Measurements from ENCODE around the gene NRXN3. TPM values are rescaled to one million over a fixed set of nuclear protein-coding genes. Genes with fewer than 3 reads are reported as not detected.

The NRXN3 gene
- total RNA-seq, 1 donor from 2014 or later: not detected

DNA sequence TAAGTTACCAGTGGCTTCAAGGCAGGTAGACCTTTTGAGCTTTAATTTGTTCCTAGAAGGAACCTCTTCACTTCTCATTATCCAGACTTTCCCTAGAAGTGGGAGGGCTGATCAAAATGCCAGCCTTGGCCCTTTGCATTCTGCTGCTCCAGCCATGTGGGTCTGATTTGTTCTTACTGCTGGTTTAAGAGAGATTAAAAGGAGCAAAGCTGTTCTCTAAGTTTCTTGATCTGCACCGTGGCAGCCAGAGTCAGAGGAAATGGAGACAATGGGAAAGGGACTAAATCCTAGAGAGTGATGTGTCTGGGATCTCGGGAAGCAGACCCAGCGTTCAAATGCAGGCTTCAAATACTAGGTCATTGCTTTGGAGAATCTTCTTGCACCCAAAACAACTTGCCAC, 1281.4 kb downstream of the NRXN3 start:
- no peak for DNase-seq (ENCODE audit: low read depth in 2 of 2)

DNA sequence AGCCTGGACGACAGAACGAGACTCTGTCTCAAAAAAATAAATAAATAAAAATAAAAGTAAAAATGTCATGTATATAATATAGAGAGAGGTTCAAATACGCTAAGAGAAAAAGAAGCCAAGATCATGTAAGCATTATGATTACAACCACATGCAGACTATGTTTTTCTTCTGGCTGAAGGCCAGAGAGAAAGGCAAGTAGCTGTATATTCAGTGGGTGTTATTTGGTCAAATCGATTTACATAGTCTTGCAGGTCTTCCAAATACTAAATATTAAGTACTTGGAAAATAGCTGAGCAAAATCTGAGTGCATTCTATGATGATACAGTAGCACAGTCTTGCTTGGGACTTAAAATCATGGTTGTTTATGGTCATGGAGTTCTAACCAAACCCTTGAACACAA, 1283.1 kb downstream of the NRXN3 start:
- no peak for DNase-seq (ENCODE audit: low read depth in 2 of 2)

DNA sequence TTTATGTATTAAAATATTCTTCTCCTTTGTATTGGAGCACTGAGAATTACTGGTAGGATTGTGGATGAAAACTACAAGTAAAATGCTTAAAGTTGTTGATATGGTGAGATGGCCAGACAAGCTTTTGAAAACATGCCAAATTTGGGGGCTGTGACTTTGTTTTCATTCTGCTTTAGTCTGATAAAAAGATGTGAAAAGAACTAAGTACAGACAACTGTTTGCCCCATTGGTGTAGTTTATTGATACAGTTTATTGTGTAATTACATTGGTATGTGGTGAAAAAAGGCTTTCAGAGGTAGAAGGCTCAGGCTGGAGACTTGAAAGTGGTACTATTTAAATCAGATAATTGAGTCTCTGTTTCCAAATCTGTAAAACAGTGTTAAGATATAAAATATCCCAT, 1294.3 kb downstream of the NRXN3 start:
- DNase-seq (ENCODE audit: low read depth in 2 of 2): no peak

DNA sequence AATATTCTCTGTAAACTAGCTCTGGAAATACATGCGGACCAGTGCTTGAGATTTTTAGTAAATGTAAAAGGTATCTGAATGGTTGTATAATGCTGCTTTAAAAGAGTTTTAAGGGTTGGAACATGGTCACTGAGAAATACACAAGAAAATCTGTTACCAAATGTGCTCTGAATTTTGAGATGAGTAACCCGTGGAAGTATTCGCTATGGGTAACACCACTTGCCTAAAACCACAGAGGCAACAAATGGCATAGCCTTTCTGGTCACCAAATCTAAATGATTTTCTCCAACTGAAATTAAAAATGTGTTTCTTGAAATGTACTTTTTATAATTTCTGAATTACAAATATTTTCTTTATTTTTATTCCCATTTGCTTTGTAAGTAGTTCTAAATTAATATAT, 1295.5 kb downstream of the NRXN3 start:
- no peak for DNase-seq (ENCODE audit: low read depth in 2 of 2)

DNA sequence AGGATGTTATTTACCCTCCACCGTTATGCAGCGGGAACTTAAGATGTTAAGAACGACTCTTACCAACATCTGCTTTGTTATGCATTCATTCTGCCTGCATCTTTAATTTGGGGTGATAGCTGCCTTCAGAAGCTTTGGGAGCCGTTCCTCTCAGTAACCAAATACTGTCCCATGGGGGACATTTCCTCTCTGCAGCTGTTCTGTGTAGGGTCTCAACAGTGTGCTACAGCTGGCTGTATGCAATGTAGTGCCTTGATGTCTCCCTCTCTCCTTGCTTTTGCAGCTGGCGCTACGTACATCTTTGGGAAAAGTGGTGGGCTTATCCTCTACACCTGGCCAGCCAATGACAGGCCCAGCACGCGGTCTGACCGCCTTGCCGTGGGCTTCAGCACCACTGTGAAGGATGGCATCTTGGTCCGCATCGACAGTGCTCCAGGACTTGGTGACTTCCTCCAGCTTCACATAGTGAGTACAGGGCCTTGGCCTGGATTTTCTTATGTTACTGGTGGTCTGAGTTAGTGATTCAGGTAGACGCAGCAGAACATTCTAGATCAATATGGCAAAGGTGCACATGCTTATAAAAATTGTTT, 1296.9 kb downstream of the NRXN3 start:
- no peak for DNase-seq (ENCODE audit: low read depth in 2 of 2)

DNA sequence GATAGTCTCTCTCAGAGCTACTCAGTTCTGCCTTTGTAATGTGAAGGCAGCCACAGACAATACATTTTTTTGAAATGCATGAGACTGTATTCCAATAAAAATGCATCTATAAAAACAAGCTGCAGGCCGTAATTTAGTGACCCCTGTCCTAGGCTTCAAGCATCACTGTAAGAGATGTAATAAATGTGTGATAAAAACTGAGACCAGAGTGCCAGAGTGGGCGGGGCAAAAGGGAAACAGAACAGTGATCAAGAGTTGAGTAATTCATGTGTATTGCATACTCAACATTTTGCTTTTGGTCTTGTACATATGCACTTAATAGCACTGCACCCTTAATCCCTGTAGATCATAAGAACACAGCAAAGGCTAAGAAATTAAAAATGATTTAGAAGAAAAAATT, 1297.7 kb downstream of the NRXN3 start:
- DNase-seq (ENCODE audit: low read depth in 2 of 2): no peak

DNA sequence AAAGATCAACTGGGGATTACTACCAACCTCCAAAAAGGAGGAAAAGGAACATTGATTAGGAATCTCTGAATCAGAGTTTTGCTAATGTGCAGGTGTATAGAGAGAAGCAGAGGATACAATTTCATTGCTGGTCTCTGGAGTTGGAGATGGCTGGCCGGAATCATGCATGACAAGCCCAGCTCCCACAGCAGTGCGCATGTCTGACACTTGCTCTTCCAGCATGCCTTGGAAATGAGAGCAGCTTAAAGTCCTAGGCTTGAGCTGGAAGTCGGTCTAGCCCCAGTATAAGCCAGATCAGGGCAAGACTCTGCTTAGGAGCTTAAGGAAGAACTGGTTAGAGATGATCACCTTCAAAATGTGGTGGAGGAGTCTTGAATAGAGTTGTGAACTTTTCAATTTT, 1298.3 kb downstream of the NRXN3 start:
- DNase-seq (ENCODE audit: low read depth in 2 of 2): no peak

DNA sequence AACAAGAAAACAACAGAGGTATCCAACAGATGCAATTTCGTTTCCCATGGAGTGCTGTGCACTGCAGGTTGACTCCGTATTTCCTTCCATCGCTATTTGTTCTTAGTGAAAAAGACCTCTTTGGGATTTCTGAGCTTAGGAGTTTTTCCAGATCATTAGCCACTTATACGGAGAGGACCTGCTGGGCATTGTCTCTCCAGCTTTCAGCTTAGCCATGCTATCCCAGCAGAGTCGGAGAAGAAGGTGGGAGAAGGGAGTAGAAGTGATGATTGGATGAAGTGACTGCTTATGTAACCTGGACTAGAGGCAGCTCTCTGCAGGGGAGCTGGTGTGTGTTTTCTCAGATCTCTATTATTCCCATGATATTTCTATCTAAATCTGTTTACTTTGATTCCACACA, 1303.5 kb downstream of the NRXN3 start:
- DNase-seq (ENCODE audit: low read depth in 2 of 2): no peak

DNA sequence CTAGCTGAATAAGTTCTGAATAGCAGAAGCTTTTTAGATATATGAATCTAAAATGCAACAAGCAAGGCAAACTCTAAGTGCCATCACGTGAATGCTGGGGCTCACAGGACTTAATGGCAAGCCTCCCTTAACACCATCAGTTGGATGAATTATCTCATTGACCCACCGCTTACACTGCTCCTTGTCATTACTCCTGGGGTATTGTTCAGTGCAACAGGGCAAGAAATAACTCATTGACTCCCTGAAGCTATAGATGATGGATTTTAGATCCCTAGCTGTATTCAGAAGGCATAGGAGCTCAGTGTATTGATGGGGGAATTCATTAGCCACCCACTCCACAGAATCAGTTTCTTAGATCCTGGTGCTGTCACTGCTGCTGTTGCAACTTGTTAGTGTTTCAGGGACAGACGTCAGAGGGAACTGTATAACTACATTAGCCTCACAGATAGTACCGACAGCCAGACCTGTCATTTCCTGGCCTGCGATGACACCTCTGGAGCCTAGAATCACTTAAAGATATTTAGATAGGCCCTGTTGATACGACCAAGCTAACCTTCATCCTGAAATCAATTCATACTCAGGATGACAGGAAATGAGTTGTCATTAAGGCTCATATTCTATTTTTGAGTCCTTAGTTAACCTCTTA, 1305.8 kb downstream of the NRXN3 start:
- DNase-seq (ENCODE audit: low read depth in 2 of 2): no peak

DNA sequence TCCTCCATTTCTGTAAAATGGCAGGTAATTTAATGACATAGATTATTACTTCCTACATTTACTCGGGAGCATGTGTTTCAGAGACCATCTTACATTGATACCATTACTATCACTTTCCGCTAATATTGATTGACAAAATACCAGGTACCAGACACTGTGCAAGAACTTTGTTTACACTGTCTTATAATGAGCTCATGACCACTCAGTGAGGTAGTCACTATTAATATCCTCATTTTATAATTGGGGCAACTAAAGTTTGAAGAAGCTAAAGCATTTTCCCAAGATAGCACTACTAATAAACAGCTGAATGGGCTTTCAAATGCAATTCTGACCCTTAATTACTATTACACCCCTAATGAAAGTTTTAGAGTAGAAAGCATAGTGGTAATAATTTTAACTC, 1306.4 kb downstream of the NRXN3 start:
- DNase-seq (ENCODE audit: low read depth in 2 of 2): no peak

DNA sequence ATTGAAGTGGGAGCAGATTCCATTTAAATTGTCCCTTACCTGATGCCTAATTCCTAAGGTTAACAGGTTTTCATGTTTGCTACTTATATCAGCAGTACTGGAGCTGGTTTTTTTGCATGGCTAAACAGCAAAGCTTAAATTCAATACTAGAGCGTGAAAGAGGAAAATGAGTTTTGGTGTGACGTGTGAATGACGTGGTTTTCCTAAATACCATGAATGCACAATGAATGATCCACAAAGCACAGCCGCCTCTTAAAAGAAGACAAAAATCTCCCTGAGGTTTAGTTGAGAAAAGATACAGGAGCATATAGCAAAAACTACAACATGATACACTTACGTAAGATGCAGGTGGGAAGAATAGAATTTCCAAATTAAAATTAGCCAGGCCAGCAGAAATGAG, 1310.0 kb downstream of the NRXN3 start:
- DNase-seq (ENCODE audit: low read depth in 2 of 2): no peak

DNA sequence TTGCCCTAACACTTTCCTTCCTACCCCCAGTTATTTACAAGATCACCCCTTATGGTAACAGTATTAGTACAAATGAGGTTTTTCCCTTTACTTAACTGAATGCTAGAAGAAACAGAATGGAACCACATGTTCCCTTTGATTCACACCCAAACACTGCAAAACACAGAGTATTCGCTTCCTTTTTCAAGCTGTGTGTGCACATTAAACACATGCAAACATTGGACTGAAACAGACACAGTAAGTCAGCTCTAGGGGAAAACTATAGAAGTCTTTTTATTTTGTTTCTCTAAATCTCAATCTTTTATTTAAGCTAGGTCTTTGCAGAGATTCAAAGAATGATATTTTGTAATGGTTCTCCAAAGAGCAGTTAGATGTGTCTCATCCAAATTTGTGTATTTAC, 1312.7 kb downstream of the NRXN3 start:
- DNase-seq (ENCODE audit: low read depth in 2 of 2): no peak

DNA sequence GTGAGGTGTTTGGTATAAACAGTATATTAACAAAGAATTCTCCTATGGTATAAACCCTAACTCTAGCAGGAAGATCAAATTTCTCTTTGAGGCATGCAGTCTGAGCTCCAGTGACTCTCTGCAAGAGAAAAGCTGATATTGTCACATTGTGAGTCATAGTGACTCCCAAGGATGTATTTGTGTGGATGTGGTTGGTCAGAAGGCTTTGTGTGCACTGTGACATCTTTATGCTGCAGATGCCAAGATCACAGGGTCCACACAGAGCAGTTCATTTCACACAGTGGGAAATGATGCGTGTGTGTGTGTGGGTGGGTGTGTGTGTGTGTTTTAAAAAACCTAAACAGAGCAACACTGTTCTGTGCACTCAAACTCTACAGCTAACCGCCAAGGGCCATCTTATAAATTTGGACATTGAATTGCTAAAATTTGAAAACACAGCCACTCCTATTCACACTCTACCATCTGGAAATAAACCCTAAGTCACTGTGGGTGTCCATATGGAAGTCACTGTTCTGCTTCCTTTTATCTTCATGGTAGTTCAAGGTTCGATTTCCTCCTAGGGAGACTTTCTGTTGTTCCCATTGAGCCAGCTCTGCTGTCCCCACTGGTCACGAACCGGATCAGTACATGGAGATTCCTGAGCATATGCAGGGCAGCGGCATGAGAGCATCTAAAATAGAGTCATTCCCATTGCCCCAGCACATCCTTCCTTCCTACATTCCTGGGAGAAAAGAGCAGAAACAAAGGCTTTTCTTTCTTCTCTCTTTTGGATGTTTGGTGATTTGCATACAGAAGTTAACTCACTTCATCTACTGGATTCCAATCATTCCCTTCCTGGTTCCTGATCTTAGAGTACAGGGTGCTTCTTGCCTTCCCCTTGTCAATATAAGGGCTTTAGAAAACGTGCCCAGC, 1313.6 kb downstream of the NRXN3 start:
- no peak for DNase-seq (ENCODE audit: low read depth in 2 of 2)

DNA sequence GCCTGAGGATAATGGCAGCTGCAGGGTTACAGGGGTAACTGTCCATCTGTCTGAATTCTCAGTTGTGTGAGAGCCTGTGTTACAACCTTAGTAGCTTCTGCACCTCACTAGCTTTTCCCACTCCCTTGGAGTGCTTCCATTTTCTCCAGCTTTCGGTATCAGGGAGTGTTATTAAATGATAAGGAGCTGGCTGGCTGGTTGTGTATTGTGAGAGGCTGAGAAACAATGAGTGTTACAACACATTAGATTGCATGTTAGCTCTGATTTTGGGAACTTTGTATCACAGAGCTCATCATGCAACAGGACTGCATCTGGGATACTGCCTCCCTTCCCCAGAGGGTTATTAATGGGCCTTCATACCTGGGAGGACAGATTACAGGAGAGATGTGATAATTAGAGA, 1317.5 kb downstream of the NRXN3 start:
- DNase-seq (ENCODE audit: low read depth in 2 of 2): no peak

DNA sequence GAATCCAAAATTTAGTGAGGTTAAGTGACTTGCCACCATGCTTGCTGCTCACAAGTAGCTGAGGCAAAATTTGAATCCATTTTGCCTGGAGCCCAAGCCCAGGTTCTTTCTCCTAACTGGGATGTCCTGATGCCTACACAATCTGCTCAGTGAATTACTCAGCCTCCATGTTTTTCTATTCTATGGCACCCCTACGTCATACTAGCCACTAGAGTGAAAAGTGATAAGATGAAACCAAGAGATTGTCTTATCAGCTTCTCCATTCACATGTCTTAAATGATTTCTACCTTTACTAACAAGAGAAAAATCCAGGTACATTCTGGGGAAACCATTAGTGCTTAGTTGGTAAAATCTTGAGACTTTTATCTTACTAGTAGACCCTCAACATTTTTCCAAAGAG, 1321.0 kb downstream of the NRXN3 start:
- no peak for DNase-seq (ENCODE audit: low read depth in 2 of 2)

DNA sequence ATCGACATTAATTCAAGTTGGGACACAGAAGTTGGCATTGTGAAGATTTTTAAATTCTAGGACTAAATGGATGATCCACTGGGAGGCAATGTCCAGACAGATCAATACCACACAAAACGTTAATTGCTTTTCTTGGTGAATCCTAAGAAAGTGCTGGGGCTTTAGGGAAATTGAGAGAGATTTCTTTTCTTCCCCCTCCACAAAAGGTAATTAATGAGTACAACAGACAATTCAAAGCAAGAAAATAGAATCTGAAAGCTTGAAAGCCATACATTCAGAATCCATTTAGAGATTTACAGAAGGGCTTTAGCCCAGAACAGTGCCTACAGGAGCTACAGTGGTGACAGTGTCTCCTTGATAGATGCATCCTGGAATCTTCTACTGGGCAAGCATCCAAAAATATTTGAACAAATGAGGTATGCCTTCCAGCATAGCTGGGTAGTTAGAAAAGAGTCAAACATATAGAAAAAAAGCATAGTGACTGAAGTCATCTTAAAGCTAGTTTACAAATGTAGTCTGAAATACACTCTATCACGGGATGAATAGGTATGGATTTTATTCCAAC, 1323.0 kb downstream of the NRXN3 start:
- DNase-seq (ENCODE audit: low read depth in 2 of 2): no peak

DNA sequence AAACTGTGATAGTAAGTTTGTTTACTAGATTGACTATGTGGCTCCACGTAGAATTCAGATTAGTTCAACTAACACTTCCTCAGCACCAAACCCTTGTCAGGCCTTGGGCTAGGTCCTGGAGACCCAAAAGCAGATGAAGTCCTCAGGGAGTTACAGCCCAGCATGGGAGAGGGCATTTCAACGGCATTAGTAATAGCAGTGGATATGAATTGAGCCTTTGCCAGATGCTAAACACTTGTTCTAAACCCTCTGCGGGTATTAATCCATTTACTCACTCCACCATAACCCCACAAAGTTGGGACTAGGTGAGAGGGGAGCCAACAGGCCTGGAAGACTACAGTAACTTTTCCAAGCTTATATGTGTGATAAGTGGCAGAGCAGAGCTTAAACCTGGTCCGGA, 1326.5 kb downstream of the NRXN3 start:
- no peak for DNase-seq (ENCODE audit: low read depth in 2 of 2)

DNA sequence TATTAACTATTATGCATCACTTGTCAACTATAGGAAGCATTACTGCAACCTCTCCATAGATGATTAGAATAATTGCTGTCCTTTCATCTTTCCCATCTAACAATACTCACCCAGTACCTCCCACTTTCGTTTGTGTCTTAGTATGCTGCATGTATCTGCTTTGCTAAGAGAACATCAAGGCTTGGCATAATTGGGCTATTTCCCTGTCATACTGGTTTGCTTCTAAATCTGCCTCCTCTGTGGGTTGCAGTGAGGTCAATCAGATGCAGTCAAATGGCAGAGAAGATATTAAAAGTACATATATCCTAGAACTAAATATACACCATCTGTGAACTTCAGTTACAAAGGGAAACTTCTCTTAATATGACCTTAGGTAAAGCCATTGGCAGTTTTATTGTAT, 1330.3 kb downstream of the NRXN3 start:
- no peak for DNase-seq (ENCODE audit: low read depth in 2 of 2)

DNA sequence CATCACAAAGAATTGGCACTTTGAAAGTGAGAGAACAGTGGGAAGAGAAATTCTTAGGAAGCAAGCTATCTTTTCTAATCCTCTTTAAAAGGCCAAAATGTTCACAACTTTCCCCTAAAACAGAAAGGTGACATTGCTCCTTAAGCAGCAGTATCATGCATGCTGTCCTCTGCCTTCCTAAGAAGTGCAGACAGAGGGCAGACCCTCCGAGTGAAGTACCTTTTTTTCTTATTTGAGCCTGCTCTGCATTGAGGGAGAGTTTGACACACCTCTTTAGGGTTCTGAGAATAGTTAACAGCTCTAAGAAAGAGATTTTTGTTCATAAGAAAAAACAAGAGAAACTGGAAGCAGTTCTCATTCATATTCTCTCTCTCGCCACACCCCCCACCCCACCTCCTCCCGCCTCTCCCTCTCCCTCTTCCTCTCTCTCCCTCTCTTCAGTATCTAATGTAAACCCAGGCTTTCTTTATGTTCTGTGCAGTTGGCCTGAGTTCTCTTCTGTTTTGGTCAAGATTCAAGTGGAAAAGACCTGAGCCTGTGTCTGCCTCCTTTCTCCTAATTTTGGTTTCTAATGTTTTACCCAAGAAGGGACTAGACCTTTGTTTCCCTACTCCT, 1332.1 kb downstream of the NRXN3 start:
- DNase-seq (ENCODE audit: low read depth in 2 of 2): no peak

DNA sequence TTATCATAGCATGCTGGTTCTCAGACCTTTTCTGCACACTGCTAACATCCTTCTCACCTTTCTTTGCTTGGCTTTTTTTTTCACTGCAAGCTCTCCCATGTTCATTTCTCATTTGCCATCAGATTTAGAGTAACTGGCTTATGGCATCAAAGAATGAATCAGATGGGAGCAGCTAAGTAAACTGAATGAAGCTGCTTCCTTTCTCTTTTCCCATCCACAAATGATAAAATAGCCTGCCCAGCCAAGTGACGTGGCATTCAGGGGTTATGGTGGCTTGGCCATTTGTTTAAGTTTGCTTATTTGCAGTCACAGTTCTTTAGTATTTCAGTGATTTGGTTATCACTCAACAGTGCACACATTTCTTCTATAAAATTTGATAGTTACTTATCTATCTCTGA, 1332.6 kb downstream of the NRXN3 start:
- DNase-seq (ENCODE audit: low read depth in 2 of 2): no peak

DNA sequence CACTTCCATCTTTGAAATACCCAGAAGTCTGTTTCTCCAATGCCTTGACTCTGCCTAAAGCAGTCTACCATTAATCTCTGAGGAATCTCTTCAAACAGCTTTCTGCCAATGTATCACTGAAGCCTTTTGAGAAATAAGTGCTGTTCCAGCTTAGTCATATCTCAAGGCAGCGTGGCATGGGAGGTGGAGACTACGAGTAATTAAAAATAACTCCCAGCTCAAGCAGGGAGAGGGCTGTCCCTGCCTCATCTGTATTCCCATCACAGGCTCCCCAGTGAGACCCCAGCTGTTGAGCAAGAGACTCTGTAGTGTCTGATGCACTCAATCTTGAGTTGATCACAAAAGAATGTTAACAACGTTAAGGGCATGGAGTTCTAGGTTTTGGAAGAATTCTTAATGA, 1340.5 kb downstream of the NRXN3 start:
- DNase-seq (ENCODE audit: low read depth in 2 of 2): no peak

DNA sequence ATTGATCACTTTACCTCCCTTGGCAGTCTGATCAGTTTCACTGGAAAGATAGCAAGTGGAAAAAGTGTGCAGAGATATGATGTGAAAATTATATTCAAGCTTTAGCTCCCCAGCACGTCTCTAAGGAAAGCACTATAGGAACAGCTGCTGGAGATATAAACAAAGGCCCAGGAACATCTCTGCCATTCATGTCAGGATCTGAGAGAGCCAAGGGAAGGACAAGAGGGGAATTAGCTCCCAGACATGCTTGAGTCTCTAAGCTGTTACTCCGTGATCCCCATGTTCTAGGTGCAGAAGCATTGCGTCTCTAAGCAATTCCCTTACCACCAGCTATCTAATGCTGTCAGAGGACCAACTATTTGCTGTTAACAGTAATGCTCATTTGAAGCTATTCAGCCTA, 1341.0 kb downstream of the NRXN3 start:
- no peak for DNase-seq (ENCODE audit: low read depth in 2 of 2)

Data from lung microvascular endothelial cell (primary cell).